Activated effector memory CD4-positive, alpha-beta T cell treated with Interleukin-2 at 50 U/mL for 16 hours (primary cell): Measurements from ENCODE around the gene ST6GALNAC3.
"Not testable (repeated sequence)": the region's sequence is repeated elsewhere in the genome, so short reads cannot be mapped to it uniquely, and the experiment has no call there.

Source experiments
- DNase-seq: peaks from one replicate; pipeline ENCODE4 v3.0.0-alpha.2; 2020

ST6GALNAC3 gene

GRCh38 chr1:76292418-76293184 is 218.1 kb downstream of the ST6GALNAC3 start:
- DNase-seq: no peak

- no peak for DNase-seq
Measured at GRCh38 chr1:76293831-76294230, 219.3 kb downstream of the ST6GALNAC3 start.

- DNase-seq: no peak
Measured at GRCh38 chr1:76294482-76295194, 220.1 kb downstream of the ST6GALNAC3 start.

GRCh38 chr1:76298399-76298798 is 223.9 kb downstream of the ST6GALNAC3 start:
- DNase-seq: no peak

GRCh38 chr1:76299036-76299435 is 224.5 kb downstream of the ST6GALNAC3 start:
- DNase-seq: no peak

GRCh38 chr1:76300556-76300955 is 226.0 kb downstream of the ST6GALNAC3 start:
- DNase-seq: no peak

- no peak for DNase-seq
Measured at GRCh38 chr1:76302711-76303339, 228.3 kb downstream of the ST6GALNAC3 start.

- DNase-seq: no peak
Measured at GRCh38 chr1:76303340-76303717, 228.8 kb downstream of the ST6GALNAC3 start.

GRCh38 chr1:76313304-76313703 is 238.8 kb downstream of the ST6GALNAC3 start:
- DNase-seq: no peak

- DNase-seq: no peak
Measured at GRCh38 chr1:76314730-76315129, 240.2 kb downstream of the ST6GALNAC3 start.

- no peak for DNase-seq
Measured at GRCh38 chr1:76317299-76317900, 242.9 kb downstream of the ST6GALNAC3 start.

- no peak for DNase-seq
Measured at GRCh38 chr1:76330991-76331603, 256.6 kb downstream of the ST6GALNAC3 start.

GRCh38 chr1:76335882-76336281 is 261.3 kb downstream of the ST6GALNAC3 start:
- no peak for DNase-seq

- DNase-seq: no peak
Measured at GRCh38 chr1:76336931-76337371, 262.4 kb downstream of the ST6GALNAC3 start.

GRCh38 chr1:76337542-76338219 is 263.1 kb downstream of the ST6GALNAC3 start:
- DNase-seq: no peak

GRCh38 chr1:76340056-76340455 is 265.5 kb downstream of the ST6GALNAC3 start:
- DNase-seq: no peak

- DNase-seq: not testable (repeated sequence)
Measured at GRCh38 chr1:76341816-76342215, 267.3 kb downstream of the ST6GALNAC3 start.

GRCh38 chr1:76343356-76343755 is 268.8 kb downstream of the ST6GALNAC3 start:
- DNase-seq: no peak

GRCh38 chr1:76351655-76352054 is 277.1 kb downstream of the ST6GALNAC3 start:
- no peak for DNase-seq

GRCh38 chr1:76352741-76353435 is 278.3 kb downstream of the ST6GALNAC3 start:
- no peak for DNase-seq

- DNase-seq: no peak
Measured at GRCh38 chr1:76354236-76354635, 279.7 kb downstream of the ST6GALNAC3 start.

- no peak for DNase-seq
Measured at GRCh38 chr1:76366726-76367125, 292.2 kb downstream of the ST6GALNAC3 start.
